Prostate gland (tissue), 2 donors: Measurements from ENCODE around the gene SCLT1. TPM values are rescaled to one million over a fixed set of nuclear protein-coding genes. Genes with fewer than 3 reads are reported as not detected.

ENCODE experiments used
- DNase-seq: peaks from one replicate; pipeline ENCODE4 v3.0.0-alpha.2; 2019; ENCODE audit warnings: low spot score
- H3K27ac ChIP-seq, 2 donors: fragments of 200-600 bp; sonication (generic); 2 replicates each; pipeline ENCODE4 v1.5.1; 2017 to 2019
- H3K27me3 ChIP-seq: fragments of 200-600 bp; sonication (generic); replicated peaks from 2 replicates; pipeline ENCODE4 v1.5.1; 2019; ENCODE audit not compliant: insufficient read depth
- H3K36me3 ChIP-seq, 2 donors: fragments of 200-600 bp; sonication (generic); 1 replicate in 1 of 2; 2 replicates in 1 of 2; pipeline versions ENCODE4 v1.5.1 to v1.8.1; 2017 to 2019
- H3K4me1 ChIP-seq: fragments of 200-600 bp; sonication (generic); replicated peaks from 2 replicates; pipeline ENCODE4 v1.5.1; 2019
- H3K4me3 ChIP-seq, 2 donors: fragments of 200-600 bp; sonication (generic); 2 replicates each; pipeline ENCODE4 v1.5.1; 2017 to 2019
- H3K9me3 ChIP-seq: fragments of 200-600 bp; sonication (generic); 2 replicates; pipeline ENCODE4 v1.5.1; 2017
- CTCF ChIP-seq, 4 experiments: fragments of 200-600 bp in 2 of 4; fragments of 450-650 bp in 2 of 4; sonication (generic) in 2 of 4; IDR thresholded peaks; 1 replicate in 3 of 4; 2 replicates in 1 of 4; pipeline ENCODE4 v1.5.1; 2016 to 2019; ENCODE audit warnings: antibody characterized with exemption in 4 of 4, mild to moderate bottlenecking in 2 of 4, moderate library complexity in 2 of 4
- POLR2A ChIP-seq: fragments of 450-650 bp; IDR thresholded peaks from one replicate; pipeline ENCODE4 v1.6.1; 2016; ENCODE audit warnings: antibody characterized with exemption, mild to moderate bottlenecking
- POLR2AphosphoS5 ChIP-seq: sonication (generic); formaldehyde crosslinking; IDR thresholded peaks from one replicate; pipeline ENCODE4 v1.6.1; 2017; ENCODE audit warnings: antibody characterized with exemption
- whole genome bisulfite sequencing: methylation state at CpG from one replicate; pipeline ENCODE4 v1.1.5; 2018; 5-methylcytosine and 5-hydroxymethylcytosine counted together
- intact Hi-C: fragments of 100-400 bp; cut with DNase I; formaldehyde crosslinking; loops from one replicate; pipeline ENCODE4 v1.14.2; 2022
- total RNA-seq, 2 donors: library from RNA; depleted of rRNA; stranded (reverse); fragments of >200 nt; gene quantifications; one replicate each; pipeline ENCODE4 v1.1.0, GENCODE V29; 2016

SCLT1 gene
- total RNA-seq, 2 donors from 2014 or later, result 6.6 to 7.0 TPM

- 80% methylated on average over 18 of the region's 18 CpGs for WGBS
- no peaks in the 10 kb centered on the region for H3K9me3 ChIP-seq
- intact Hi-C loops, result no loop called here
- DNase-seq, result no peak
- H3K27ac ChIP-seq, result no peak overlapping the region
- TF ChIP-seq POLR2AphosphoS5, result no peak
- no peak for TF ChIP-seq CTCF (IDR thresholded peaks at IDR 0.05)
- no peak for TF ChIP-seq POLR2A
- H3K36me3 ChIP-seq, result peaks cover 7 to 12% of the 10 kb centered on the region in 2 donors
- no peak overlapping the region for H3K4me3 ChIP-seq
- H3K27me3 ChIP-seq, result no peaks in the 10 kb centered on the region
- H3K4me1 ChIP-seq, result no peaks in the 10 kb centered on the region
Measured at GRCh38 chr4:128858879-128859671, 234.3 kb downstream of the SCLT1 start.

DNA sequence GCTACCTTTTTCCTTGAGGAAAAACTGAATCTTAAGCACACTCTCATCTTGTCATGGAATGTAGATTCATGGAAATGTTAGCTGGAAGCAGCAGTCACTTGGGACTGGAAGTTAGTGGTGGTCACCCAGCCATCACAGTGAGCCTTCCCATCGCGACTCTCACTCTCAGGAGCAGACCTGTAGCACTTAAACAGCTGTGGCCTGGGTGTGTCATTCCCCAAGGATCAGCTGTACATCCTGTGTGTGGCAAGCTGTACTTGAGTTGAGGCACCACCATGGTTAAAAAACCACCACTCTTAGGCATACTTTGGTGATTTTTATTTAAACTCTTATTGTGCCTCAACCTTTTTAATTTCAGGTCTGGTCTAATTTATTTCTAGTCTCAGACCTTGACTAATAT lies 237.1 kb downstream of the SCLT1 start:
- H3K4me3 ChIP-seq, result no peak overlapping the region
- peaks cover 5 to 12% of the 10 kb centered on the region in 2 donors for H3K36me3 ChIP-seq
- DNase-seq, result no peak
- intact Hi-C loops, result no loop called here
- no peaks in the 10 kb centered on the region for H3K4me1 ChIP-seq
- TF ChIP-seq POLR2A (no peak), POLR2AphosphoS5 (no peak), CTCF (IDR thresholded peaks at IDR 0.05) (no peak)
- H3K27me3 ChIP-seq, result no peaks in the 10 kb centered on the region
- no peak overlapping the region for H3K27ac ChIP-seq
- 94% methylated on average over 2 of the region's 2 CpGs for WGBS
- no peaks in the 10 kb centered on the region for H3K9me3 ChIP-seq

DNA sequence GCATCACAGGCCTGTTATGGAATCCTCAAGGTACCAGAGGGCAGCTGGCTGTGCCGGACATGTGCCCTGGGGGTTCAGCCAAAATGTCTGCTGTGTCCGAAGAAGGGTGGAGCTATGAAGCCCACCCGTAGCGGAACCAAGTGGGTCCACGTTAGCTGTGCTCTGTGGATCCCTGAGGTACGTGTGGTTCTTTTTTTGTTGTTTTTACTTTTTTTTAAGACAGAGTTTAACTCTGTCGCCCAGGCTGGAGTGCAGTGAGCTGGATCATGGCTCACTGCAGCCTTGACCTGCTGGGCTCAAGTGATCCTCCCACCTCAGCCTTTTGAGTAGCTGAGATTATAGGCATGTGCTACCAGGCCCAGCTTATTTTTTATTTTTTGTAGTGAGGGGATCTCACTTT lies 237.7 kb downstream of the SCLT1 start:
- no peak overlapping the region for H3K27ac ChIP-seq
- H3K36me3 ChIP-seq, result peaks cover 5 to 12% of the 10 kb centered on the region in 2 donors
- no peak for DNase-seq
- intact Hi-C loops, result no loop called here
- H3K4me3 ChIP-seq, result no peak overlapping the region
- WGBS, result 94% methylated on average over 7 of the region's 7 CpGs
- TF ChIP-seq POLR2AphosphoS5, result no peak
- no peak for TF ChIP-seq POLR2A
- TF ChIP-seq CTCF (IDR thresholded peaks at IDR 0.05), result no peak
- H3K27me3 ChIP-seq, result no peaks in the 10 kb centered on the region
- H3K9me3 ChIP-seq, result no peaks in the 10 kb centered on the region
- H3K4me1 ChIP-seq, result no peaks in the 10 kb centered on the region

DNA sequence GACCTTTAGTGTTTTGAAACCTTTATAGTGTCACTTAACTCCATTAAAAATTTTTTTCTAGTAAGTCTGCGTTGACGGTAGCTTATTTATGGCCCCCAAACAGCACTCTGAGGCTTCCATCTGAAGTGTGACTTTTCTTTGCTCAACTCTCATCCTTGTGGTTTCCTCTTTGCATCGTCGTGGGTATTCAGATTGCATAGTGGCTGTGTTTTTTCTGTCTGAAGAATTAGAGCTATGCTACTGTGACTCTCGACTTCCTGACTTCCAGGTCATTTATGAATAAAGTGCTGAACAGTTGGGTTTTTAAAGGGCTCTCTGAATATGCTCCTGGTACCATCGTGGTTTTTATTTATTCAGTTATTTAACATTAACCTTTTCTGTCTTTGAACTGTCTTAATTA lies 238.9 kb downstream of the SCLT1 start:
- H3K4me3 ChIP-seq, result no peak overlapping the region
- H3K9me3 ChIP-seq, result no peaks in the 10 kb centered on the region
- peaks cover 5 to 12% of the 10 kb centered on the region in 2 donors for H3K36me3 ChIP-seq
- DNase-seq, result no peak
- 61% methylated on average over 6 of the region's 6 CpGs for WGBS
- no peaks in the 10 kb centered on the region for H3K4me1 ChIP-seq
- no peak overlapping the region for H3K27ac ChIP-seq
- H3K27me3 ChIP-seq, result no peaks in the 10 kb centered on the region
- no peak for TF ChIP-seq POLR2AphosphoS5
- no peak for TF ChIP-seq CTCF (IDR thresholded peaks at IDR 0.05)
- TF ChIP-seq POLR2A, result no peak
- intact Hi-C loops, result no loop called here

GRCh38 chr4:128853741-128854140 lies 239.6 kb downstream of the SCLT1 start:
- TF ChIP-seq CTCF (IDR thresholded peaks at IDR 0.05) (no peak), POLR2AphosphoS5 (no peak), POLR2A (no peak)
- no peaks in the 10 kb centered on the region for H3K27me3 ChIP-seq
- peaks cover 5 to 12% of the 10 kb centered on the region in 2 donors for H3K36me3 ChIP-seq
- H3K4me3 ChIP-seq, result no peak overlapping the region
- no peaks in the 10 kb centered on the region for H3K4me1 ChIP-seq
- H3K27ac ChIP-seq, result no peak overlapping the region
- 92% methylated on average over 5 of the region's 5 CpGs for WGBS
- H3K9me3 ChIP-seq, result no peaks in the 10 kb centered on the region
- DNase-seq, result no peak
- intact Hi-C loops, result no loop called here
